Ureter (tissue), 1 donor: Measurements from ENCODE around the gene TCEANC. TPM values are rescaled to one million over a fixed set of nuclear protein-coding genes. Genes with fewer than 3 reads are reported as not detected.

Experiments
- DNase-seq: peaks from one replicate; pipeline ENCODE4 v3.0.0-alpha.2; 2020; ENCODE audit warnings: low spot score
- total RNA-seq: library from RNA; stranded (reverse); gene quantifications from one replicate; pipeline ENCODE4 v1.2.4, GENCODE V29; 2023
- donor health status: DM: yes; HTN: yes; CAD: no.

The TCEANC gene
- total RNA-seq, 1 donor from 2014 or later = 3.4 TPM

GRCh38 chrX:13691841-13692371, 39.0 kb downstream of the TCEANC start:
- no peak for DNase-seq

GRCh38 chrX:13692771-13693231, 39.9 kb downstream of the TCEANC start:
- DNase-seq = no peak

GRCh38 chrX:13693341-13693961, 40.5 kb downstream of the TCEANC start:
- DNase-seq = no peak

GRCh38 chrX:13694359-13694758, 41.4 kb downstream of the TCEANC start:
- no peak for DNase-seq

GRCh38 chrX:13694983-13695382, 42.0 kb downstream of the TCEANC start:
- no peak for DNase-seq

GRCh38 chrX:13695601-13696115, 42.7 kb downstream of the TCEANC start:
- DNase-seq = no peak

GRCh38 chrX:13697455-13697854, 44.5 kb downstream of the TCEANC start:
- no peak for DNase-seq

GRCh38 chrX:13697976-13698375, 45.0 kb downstream of the TCEANC start:
- DNase-seq = no peak

GRCh38 chrX:13698432-13698831, 45.5 kb downstream of the TCEANC start:
- DNase-seq = no peak

- DNase-seq = no peak
Measured at GRCh38 chrX:13699183-13699826, 46.4 kb downstream of the TCEANC start.

- no peak for DNase-seq
Measured at GRCh38 chrX:13700380-13700779, 47.4 kb downstream of the TCEANC start.

GRCh38 chrX:13702111-13702789, 49.3 kb downstream of the TCEANC start:
- DNase-seq = no peak

- DNase-seq = no peak
Measured at GRCh38 chrX:13703135-13703534, 50.2 kb downstream of the TCEANC start.

GRCh38 chrX:13703589-13703988, 50.6 kb downstream of the TCEANC start:
- DNase-seq = no peak

GRCh38 chrX:13711141-13711540, 58.2 kb downstream of the TCEANC start:
- no peak for DNase-seq

Other genes with a start within 250 kb of the TCEANC start
- 0.78 TPM for gene EGFL6, start 83.5 kb upstream of the TCEANC start, total RNA-seq
- gene RAB9A, start 36.0 kb downstream of the TCEANC start, total RNA-seq = 25.1 TPM
- 17.4 TPM for gene TRAPPC2, start 81.5 kb downstream of the TCEANC start, total RNA-seq
- 40.7 TPM for gene OFD1, start 81.6 kb downstream of the TCEANC start, total RNA-seq
- gene GPM6B, start 164.0 kb downstream of the TCEANC start, total RNA-seq = 15.9 TPM